B cell (primary cell): ENCODE measurements around the gene SLC22A15. TPM values are rescaled to one million over a fixed set of nuclear protein-coding genes. Genes with fewer than 3 reads are reported as not detected.

Experiments
- ATAC-seq: fragments of 200-7000 bp; cut with Tn5 transposase; one replicate; pipeline ENCODE4 v1.10.0; 2021; ENCODE audit warnings: low read depth, mild to moderate bottlenecking, moderate number of reproducible peaks, moderate library complexity
- CTCF ChIA-PET: fragments of 350-600 bp; sonication (Branson Sonifier 250); formaldehyde crosslinking; loops from one replicate; lab custom pipeline; 2021; ENCODE audit warnings: antibody characterized with exemption, inconsistent platforms; lab: Charles Lee
- POLR2A ChIA-PET: fragments of 350-600 bp; sonication (Branson Sonifier 250); formaldehyde crosslinking; loops from one replicate; lab custom pipeline; 2021; ENCODE audit warnings: antibody characterized with exemption; lab: Charles Lee
- DNase-seq: peaks from one replicate; pipeline ENCODE4 v3.0.0; 2013
- H2AFZ ChIP-seq: 2 replicates; pipeline ENCODE4 v1.6.1; 2012; ENCODE audit warnings: mild to moderate bottlenecking, low read depth, low read length; ENCODE audit not compliant: insufficient read depth, poor library complexity, severe bottlenecking
- H3K27ac ChIP-seq, 2 donors: 1 replicate in 1 of 2; 2 replicates in 1 of 2; pipeline ENCODE4 v1.5.1; 2012 to 2013; ENCODE audit warnings: low read length in 2 of 2, mild to moderate bottlenecking in 2 of 2, moderate library complexity in 1 of 2
- H3K27me3 ChIP-seq, 4 experiments: fragments of 200-600 bp in 1 of 4; sonication (generic) in 1 of 4; replicated peaks in 1 of 4; 1 replicate in 2 of 4; 2 replicates in 2 of 4; pipeline versions ENCODE4 v1.6.1 to v1.7.0; 2013 to 2016; ENCODE audit warnings: low read length in 3 of 4, mild to moderate bottlenecking in 2 of 4, mixed read lengths in 1 of 4, moderate library complexity in 1 of 4; ENCODE audit not compliant: insufficient read depth in 4 of 4, control insufficient read depth in 3 of 4; ENCODE audit errors: control extremely low read depth in 1 of 4
- H3K36me3 ChIP-seq, 2 experiments: replicated peaks in 1 of 2; 1 replicate in 1 of 2; 2 replicates in 1 of 2; pipeline versions ENCODE4 v1.6.1 to v1.7.1; 2013; ENCODE audit warnings: low read length in 1 of 2; ENCODE audit not compliant: insufficient read depth in 2 of 2, control insufficient read depth in 1 of 2; ENCODE audit errors: control extremely low read depth in 1 of 2, extremely low read depth in 1 of 2
- H3K4me1 ChIP-seq, 2 donors: fragments of 200-600 bp in 1 of 2; sonication (generic) in 1 of 2; 1 replicate in 1 of 2; 2 replicates in 1 of 2; pipeline versions ENCODE4 v1.5.1 to v1.6.1; 2013 to 2017; ENCODE audit warnings: low read length in 2 of 2; ENCODE audit not compliant: control insufficient read depth in 2 of 2, insufficient read depth in 2 of 2
- H3K4me2 ChIP-seq: replicated peaks from 2 replicates; pipeline ENCODE3; 2012; ENCODE audit warnings: mild to moderate bottlenecking, low read depth, low read length; ENCODE audit not compliant: poor library complexity, severe bottlenecking
- H3K4me3 ChIP-seq, 5 experiments: fragments of 200-600 bp in 1 of 5; sonication (generic) in 1 of 5; 1 replicate in 3 of 5; 2 replicates in 2 of 5; pipeline versions ENCODE4 v1.5.1 to v1.7.0; 2011 to 2016; ENCODE audit warnings: low read length in 4 of 5, mild to moderate bottlenecking in 4 of 5, low read depth in 2 of 5, control low read depth in 1 of 5, moderate library complexity in 1 of 5; ENCODE audit not compliant: insufficient read depth in 1 of 5; ENCODE audit errors: control extremely low read depth in 1 of 5, extremely low read depth in 1 of 5
- H3K79me2 ChIP-seq: fragments of 200-600 bp; sonication (generic); one replicate; pipeline ENCODE4 v1.6.0; 2016; ENCODE audit warnings: low read length; ENCODE audit not compliant: control insufficient read depth, insufficient read depth
- H3K9ac ChIP-seq: fragments of 200-600 bp; sonication (generic); 2 replicates; pipeline ENCODE4 v1.6.1; 2017; ENCODE audit warnings: mild to moderate bottlenecking, low read length, moderate library complexity
- H3K9me3 ChIP-seq, 3 donors: one replicate each; pipeline versions ENCODE4 v1.6.1 to v1.7.1; 2013; ENCODE audit warnings: low read length in 2 of 3; ENCODE audit not compliant: control insufficient read depth in 2 of 3, insufficient read depth in 1 of 3; ENCODE audit errors: control extremely low read depth in 1 of 3
- H4K20me1 ChIP-seq: 2 replicates; pipeline ENCODE4 v1.6.0; 2012; ENCODE audit warnings: mild to moderate bottlenecking, low read length; ENCODE audit not compliant: insufficient read depth, control insufficient read depth, poor library complexity, severe bottlenecking
- H3K27ac Mint-ChIP-seq: one replicate; pipeline ENCODE4 v1.8.0; 2021; ENCODE audit warnings: mixed read lengths
- H3K27me3 Mint-ChIP-seq: one replicate; pipeline ENCODE4 v1.8.0; 2021; ENCODE audit warnings: mixed read lengths
- H3K4me1 Mint-ChIP-seq: one replicate; pipeline ENCODE4 v1.8.0; 2021; ENCODE audit warnings: mixed read lengths
- H3K4me3 Mint-ChIP-seq: one replicate; pipeline ENCODE4 v1.8.0; 2021; ENCODE audit warnings: mixed read lengths
- H3K9me3 Mint-ChIP-seq: one replicate; pipeline ENCODE4 v1.8.0; 2022; ENCODE audit warnings: mixed read lengths; ENCODE audit not compliant: insufficient read depth
- CTCF ChIP-seq: fragments of 200-600 bp; IDR thresholded peaks from one replicate; pipeline ENCODE4 v1.8.0; 2022; ENCODE audit warnings: antibody characterized with exemption, mild to moderate bottlenecking
- EZH2 ChIP-seq: IDR thresholded peaks from 2 replicates; pipeline ENCODE4 v1.6.1; 2012; ENCODE audit warnings: borderline replicate concordance, low read depth, mild to moderate bottlenecking, moderate library complexity, low read length; ENCODE audit not compliant: insufficient read depth, poor library complexity, severe bottlenecking
- WGBS: methylation state at CpG from one replicate; pipeline ENCODE4 v1.1.5; 2013; ENCODE audit warnings: missing lambda C conversion rate; ENCODE audit not compliant: insufficient coverage; 5-methylcytosine and 5-hydroxymethylcytosine counted together
- intact Hi-C: fragments of 100-400 bp; cut with micrococcal nuclease; formaldehyde crosslinking; loops from one replicate; pipeline ENCODE4 v1.10.0; 2022
- polyA plus RNA-seq: library from polyadenylated mRNA; depleted of rRNA; stranded (reverse); fragments of >200 nt; gene quantifications from 2 replicates; pipeline ENCODE4 v1.2.3, GENCODE V29; 2012
- total RNA-seq, 2 donors: library from RNA; stranded (reverse); fragments of 120-200 nt in 1 of 2; gene quantifications; 1 replicate in 1 of 2; 2 replicates in 1 of 2; pipeline versions ENCODE4 v1.2.3 to v1.2.4, GENCODE V29; 2013 to 2022

SLC22A15 gene
- total and polyA plus RNA-seq, 2 donors (not counting 1 experiment from before 2014, with no cell fraction given): 3.9 to 7.5 TPM

DNA sequence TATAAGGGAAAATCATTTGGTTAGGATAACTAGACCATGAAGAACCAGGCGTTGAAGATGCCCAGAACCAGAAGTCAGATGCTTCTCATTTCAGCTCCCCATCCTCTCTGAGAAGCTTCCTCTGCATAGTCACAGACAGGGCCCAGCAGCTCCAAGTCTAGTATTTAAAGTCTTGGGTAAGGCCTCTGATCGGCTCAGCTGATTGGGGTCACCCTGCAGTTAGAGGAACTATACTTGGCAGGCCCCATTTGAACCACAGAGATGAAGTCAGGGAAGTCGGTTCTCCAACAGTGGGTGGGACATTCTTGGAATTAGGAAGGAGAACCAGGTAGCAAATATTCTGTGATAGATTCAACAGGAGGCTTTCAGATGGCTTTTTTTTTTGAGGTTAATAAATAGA is 48.3 kb downstream of the SLC22A15 start:
- no peaks in the 10 kb centered on the region for H3K27me3 Mint-ChIP-seq
- Histone ChIP-seq H3K4me2 (no peak overlapping the region), H3K27me3 (no peaks in the 10 kb centered on the region), H3K27ac (no peak overlapping the region), H3K4me3 (no peak overlapping the region), H3K9ac (no peak overlapping the region), H2AFZ (no peak overlapping the region), H3K4me1 (no peaks in the 10 kb centered on the region), H4K20me1 (no peaks in the 10 kb centered on the region), H3K36me3 (no peaks in the 10 kb centered on the region), H3K9me3 (no peaks in the 10 kb centered on the region), H3K79me2 (no peaks in the 10 kb centered on the region)
- no peak for TF ChIP-seq EZH2
- TF ChIP-seq CTCF: no peak
- WGBS: 5% methylated on average over 2 of the region's 3 CpGs
- no peaks in the 10 kb centered on the region for H3K9me3 Mint-ChIP-seq
- DNase-seq (no peak), ATAC-seq (no peak)
- H3K4me3 Mint-ChIP-seq: no peak overlapping the region
- H3K27ac Mint-ChIP-seq: no peak overlapping the region
- ChIA-PET CTCF (no interaction called here), POLR2A (no interaction called here)
- H3K4me1 Mint-ChIP-seq: peaks cover 2% of the 10 kb centered on the region
- intact Hi-C loops: no loop called here

GRCh38 chr1:116026631-116027030 is 50.3 kb downstream of the SLC22A15 start:
- no peak overlapping the region for H3K4me3 ChIP-seq
- Mint-ChIP-seq H3K27ac (no peak overlapping the region), H3K4me1 (no peaks in the 10 kb centered on the region), H3K27me3 (no peaks in the 10 kb centered on the region), H3K4me3 (no peak overlapping the region), H3K9me3 (no peaks in the 10 kb centered on the region)
- H3K27ac ChIP-seq: no peak overlapping the region
- no peaks in the 10 kb centered on the region for H3K4me1 ChIP-seq
- H3K4me2 ChIP-seq: no peak overlapping the region
- intact Hi-C loops: no loop called here
- DNase-seq (no peak), ATAC-seq (no peak)
- ChIA-PET POLR2A (no interaction called here), CTCF (no interaction called here)
- H2AFZ ChIP-seq: no peak overlapping the region
- no peaks in the 10 kb centered on the region for H3K9me3 ChIP-seq
- no peak overlapping the region for H3K9ac ChIP-seq
- H4K20me1 ChIP-seq: no peaks in the 10 kb centered on the region
- no peaks in the 10 kb centered on the region for H3K79me2 ChIP-seq
- no peak for TF ChIP-seq EZH2
- no peak for TF ChIP-seq CTCF
- no peaks in the 10 kb centered on the region for H3K27me3 ChIP-seq
- peaks cover 0 to 7% of the 10 kb centered on the region in 2 experiments for H3K36me3 ChIP-seq
- WGBS: 100% methylated on average over 3 of the region's 4 CpGs
